ENCODE measurements around the gene KRT80.

KRT80 gene

DNA sequence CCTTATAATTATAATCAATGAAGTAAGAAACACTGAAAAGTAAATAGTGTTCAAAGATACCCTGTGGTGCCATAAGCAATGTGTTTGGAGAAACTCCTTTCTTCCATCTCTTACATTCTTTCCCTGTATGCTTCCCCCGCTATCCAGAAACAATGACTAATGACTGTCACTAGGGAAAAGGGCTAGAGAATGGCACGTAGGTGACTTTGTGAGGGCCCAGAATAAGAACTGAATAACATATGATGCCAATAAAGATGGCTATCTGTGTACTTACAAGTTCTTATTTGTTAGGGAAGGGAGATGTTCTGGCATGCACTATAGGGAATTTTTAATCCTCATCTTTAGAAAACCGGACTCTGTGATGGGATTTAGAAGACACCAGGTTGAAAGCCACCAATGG, 36.6 kb upstream of the KRT80 start:
- DNase-seq = no peak

GRCh38 chr12:52227606-52228166, 35.9 kb upstream of the KRT80 start:
- DNase-seq = no peak

GRCh38 chr12:52226446-52226845, 34.6 kb upstream of the KRT80 start:
- no peak for DNase-seq

DNA sequence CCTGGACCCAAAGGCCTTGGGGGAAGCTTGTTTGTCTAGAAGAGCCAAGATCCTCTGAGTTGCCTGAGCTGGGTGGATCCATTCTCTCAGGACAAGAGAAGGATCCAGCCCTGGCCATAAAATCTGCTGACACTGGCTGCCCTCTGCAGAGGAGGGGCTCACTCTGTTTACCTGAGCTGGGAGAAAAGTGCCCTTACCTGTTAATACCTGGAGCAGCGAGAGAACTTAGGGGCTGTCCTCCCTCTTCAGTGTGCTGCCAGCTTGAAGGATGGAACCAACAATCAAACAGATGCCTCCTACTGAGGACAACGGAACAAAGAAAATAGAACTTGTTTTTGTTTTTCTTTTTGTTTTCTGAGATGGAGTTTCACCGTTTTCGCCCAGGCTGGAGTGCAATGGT, 33.9 kb upstream of the KRT80 start:
- DNase-seq = no peak

DNA sequence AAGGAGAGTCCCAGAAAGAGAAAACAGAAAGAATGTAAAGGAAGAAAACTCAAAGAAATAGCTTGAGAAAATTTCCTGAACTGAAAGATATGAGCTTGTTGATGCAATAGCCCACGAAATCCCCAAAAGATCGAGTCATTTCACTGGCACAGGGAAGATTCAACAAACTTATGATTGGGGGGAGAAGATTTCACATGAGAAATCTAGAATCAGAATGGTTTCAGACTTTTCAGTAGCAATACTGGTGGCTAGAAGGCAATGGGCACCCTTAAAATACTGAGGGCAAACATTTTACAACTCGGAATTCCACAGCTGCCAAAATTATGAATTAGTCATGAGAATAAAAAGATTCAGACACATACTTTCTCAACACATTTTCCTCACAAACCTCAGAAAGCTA, 32.3 kb upstream of the KRT80 start:
- DNase-seq = no peak

DNA sequence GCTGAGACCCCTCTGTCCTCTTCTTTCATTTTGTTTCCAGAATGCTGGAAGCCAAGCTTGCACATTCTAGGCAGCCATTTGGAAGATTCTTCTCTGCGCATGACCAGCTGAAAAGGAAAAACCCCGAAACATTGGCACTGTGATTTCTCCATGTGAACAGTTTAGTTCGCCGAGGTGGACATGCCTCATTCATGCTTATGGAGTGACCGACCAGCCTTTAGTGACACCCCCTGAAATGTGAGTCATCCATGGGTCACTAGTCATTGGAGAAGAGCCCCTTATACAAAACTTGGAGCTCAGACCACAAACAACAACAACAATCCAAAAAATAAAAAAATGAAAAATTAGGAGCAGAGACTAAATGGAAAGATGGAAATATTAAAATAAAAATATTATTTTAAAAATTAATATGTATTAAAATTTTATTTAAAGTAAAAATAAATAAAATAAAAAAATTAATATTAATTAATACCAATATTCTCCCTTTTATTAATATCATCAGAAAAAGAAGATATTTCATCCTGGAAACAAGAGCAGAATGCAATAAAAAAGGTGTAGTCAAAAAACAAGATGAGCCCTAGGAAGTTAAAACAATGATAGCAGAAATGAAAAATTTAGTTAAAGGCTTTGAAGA, 31.7 kb upstream of the KRT80 start:
- no peak for DNase-seq

DNA sequence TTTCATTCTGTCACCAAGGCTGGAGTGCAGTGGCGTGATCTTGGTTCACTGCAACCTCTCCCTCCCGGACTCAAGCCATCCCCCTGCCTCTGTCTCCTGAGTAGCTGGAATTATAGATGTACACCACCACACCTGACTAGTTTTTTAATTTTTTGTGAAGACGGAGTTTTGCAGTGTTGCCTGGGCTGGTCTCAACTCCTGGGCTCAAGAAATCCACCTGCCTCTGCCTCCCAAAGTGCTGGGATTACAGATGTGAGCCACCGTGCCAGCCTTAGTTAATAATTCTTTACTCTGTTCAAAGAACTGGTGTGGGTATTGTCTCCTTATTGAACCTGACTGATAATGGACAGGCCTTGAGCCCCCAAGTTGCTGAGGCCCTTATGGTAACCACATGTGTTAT, 30.9 kb upstream of the KRT80 start:
- no peak for DNase-seq

- DNase-seq = peak; percentile 28
These were observed 30.2 kb upstream of the KRT80 start for GRCh38 chr12:52221912-52222457.

DNA sequence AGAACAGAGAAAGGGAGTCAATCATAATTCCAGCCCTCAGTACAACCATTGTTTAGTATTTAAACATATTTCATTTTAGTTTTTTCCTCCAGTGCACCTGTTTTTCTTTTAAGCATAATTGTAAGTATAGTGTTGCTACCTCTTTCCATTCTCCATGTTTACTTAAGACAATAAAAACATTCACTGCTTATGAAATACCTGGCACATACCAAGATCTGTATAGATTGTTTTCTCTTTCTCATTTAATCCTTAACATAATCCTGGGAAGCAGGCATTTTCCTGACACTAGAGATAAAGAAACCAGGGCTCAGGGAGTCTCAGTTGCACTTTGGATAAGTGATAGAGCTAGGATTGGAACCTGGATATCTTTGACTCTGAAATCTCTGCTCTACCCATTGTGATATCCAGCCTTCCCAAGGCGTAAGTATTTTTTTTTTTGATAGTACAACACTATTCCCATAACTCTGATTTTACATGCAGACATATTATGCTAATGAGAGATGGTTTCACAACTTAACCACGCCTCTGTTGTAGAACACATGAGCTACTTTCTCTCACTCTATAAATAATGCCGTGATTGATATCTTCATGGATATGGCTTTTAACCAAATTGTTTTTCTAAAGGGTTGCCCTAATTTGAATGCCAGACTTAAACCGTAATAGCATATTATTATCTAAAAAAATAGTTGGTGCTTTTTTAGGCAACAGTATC, 29.4 kb upstream of the KRT80 start:
- DNase-seq = no peak

DNA sequence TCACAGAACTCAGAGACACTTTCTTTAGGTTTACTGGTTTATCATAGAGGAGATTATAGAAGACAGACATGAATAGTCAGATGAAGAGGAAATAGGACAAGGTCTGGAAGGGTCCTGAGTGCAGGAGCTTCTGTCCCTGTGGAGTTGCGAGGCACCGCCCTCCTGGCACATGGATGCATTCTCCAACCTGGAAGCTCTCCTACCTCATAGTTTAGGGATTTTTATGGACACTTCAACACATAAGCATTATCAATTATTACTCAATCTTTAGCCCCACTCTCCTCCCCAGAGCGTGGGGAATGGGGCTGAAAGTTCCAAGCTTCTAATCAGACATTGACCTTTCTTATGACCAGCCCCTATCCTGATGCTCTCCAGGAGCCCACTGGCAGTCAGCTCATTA, 28.7 kb upstream of the KRT80 start:
- no peak for DNase-seq

GRCh38 chr12:52218001-52218400, 26.2 kb upstream of the KRT80 start:
- DNase-seq = no peak

GRCh38 chr12:52217223-52217622, 25.4 kb upstream of the KRT80 start:
- DNase-seq = peak; percentile 82

GRCh38 chr12:52216807-52217206, 25.0 kb upstream of the KRT80 start:
- peak; percentile 54 for DNase-seq

- DNase-seq = no peak
These were observed 24.3 kb upstream of the KRT80 start for GRCh38 chr12:52216100-52216499.

GRCh38 chr12:52215587-52216031, 23.8 kb upstream of the KRT80 start:
- DNase-seq = no peak

- DNase-seq = no peak
These were observed 22.6 kb upstream of the KRT80 start for GRCh38 chr12:52214421-52214802.

DNA sequence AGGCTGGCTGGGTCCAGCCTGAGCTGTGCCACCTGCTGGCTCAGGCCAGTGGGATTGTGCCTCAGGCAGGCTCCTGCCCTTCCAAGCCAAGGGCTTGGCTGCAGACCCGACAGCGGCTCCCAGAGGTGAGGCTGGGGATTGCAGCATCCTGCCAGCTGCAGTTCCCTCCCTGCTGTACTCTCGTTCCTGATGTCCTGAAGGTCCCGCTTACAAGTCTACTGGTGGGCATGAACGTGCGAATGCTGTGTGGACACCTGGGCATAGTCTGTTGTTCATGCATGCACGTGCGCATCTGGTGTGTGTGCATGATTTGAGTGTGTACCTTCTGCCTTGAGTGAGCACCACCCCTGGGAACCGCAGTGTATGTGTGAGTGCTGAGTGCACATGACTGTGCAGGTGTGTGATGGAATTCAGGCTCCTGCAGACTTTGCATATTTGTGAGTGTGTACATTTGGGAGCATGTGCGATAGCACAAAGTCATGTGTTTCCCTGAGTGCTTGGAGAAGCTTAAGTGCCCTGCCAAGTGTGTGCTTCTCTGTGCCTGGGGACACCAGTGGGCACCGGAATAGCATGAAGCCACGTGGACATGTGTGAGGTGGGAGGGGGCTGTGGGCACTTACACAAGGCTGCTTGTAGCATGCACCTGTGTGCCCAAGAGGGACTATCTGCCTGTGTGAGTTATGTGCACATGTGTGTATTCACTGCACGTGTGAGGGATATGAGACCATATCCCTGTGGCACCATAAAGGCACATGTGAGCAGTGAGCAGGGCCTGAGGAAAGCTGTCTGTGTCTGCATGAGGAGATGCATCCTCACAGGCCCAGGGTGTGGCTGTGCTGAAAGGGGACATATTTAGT, 22.0 kb upstream of the KRT80 start:
- DNase-seq = peak; percentile 87

GRCh38 chr12:52212701-52213563, 21.1 kb upstream of the KRT80 start:
- no peak for DNase-seq

DNA sequence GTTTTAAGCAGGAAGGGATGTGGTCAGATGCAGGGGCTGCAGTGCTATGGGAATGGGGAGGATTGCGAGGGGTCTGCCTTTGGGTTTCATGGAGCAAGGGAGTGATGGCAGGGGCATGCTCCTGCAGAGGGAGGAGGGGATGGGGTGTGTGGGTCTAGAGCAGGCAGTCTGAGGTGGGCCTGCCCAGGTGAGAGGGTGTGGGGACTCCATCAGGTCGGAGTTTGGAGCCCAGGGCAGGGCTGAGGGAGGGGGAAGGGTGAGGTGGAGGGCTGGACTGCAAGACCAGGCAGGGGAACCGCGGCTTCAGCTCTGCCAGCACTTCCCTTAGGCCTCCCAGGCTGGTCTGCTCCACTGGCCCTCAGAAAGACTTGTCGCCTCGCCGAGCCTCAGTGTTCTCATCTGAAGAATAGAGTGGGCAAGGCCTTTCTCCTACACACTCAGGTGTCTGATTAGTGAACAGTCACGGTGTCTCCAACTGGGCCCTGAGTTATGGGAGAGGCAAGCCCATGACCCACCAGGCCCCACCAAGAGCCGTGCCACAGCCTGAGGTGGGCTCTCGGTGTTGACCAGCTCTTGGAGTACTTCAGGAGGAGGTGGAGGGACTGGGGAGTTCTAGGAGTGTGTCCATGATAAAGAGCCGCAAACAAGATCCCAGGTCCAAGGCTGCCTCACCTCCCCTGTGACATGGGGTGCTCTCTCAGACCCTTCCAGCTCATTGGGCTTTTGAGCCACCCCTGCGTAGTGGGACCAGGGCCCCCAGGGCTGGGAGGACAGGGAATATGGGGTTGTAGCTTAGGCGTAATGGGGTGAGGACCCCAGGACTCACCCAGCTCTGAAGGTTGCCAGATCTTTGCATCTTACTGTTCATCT, 20.1 kb upstream of the KRT80 start:
- no peak for DNase-seq

- DNase-seq = no peak
These were observed 19.3 kb upstream of the KRT80 start for GRCh38 chr12:52210925-52211650.

Measured in NCI-H2029 (cell line).